ACHN (cell line): ENCODE results near the gene HDGFL3.
"Not testable (repeated sequence)": the region's sequence is repeated elsewhere in the genome, so short reads cannot be mapped to it uniquely, and the experiment has no call there.

ENCODE experiments used
- DNase-seq: peaks from one replicate; pipeline ENCODE4 v3.0.0-alpha.2; 2015
- in situ Hi-C: cut with HindIII; loops from 2 replicates; pipeline ENCODE4 v1.10.0; 2017; ENCODE audit warnings: low sequenced_read_pairs, low pct_ligation_motif_present, low pct_unique_long_range_greater_than_20kb

HDGFL3 gene

GRCh38 chr15:83110381-83110780, 97.2 kb downstream of the HDGFL3 start:
- no peak for DNase-seq
- in situ Hi-C loops = no loop called here

- in situ Hi-C loops = no loop called here
- no peak for DNase-seq
Measured at GRCh38 chr15:83109532-83109931, 98.1 kb downstream of the HDGFL3 start.

- no peak for DNase-seq
- in situ Hi-C loops = no loop called here
Measured at GRCh38 chr15:83108266-83109219, 99.1 kb downstream of the HDGFL3 start.

GRCh38 chr15:83107841-83108181, 99.8 kb downstream of the HDGFL3 start:
- no peak for DNase-seq
- in situ Hi-C loops = no loop called here

DNA sequence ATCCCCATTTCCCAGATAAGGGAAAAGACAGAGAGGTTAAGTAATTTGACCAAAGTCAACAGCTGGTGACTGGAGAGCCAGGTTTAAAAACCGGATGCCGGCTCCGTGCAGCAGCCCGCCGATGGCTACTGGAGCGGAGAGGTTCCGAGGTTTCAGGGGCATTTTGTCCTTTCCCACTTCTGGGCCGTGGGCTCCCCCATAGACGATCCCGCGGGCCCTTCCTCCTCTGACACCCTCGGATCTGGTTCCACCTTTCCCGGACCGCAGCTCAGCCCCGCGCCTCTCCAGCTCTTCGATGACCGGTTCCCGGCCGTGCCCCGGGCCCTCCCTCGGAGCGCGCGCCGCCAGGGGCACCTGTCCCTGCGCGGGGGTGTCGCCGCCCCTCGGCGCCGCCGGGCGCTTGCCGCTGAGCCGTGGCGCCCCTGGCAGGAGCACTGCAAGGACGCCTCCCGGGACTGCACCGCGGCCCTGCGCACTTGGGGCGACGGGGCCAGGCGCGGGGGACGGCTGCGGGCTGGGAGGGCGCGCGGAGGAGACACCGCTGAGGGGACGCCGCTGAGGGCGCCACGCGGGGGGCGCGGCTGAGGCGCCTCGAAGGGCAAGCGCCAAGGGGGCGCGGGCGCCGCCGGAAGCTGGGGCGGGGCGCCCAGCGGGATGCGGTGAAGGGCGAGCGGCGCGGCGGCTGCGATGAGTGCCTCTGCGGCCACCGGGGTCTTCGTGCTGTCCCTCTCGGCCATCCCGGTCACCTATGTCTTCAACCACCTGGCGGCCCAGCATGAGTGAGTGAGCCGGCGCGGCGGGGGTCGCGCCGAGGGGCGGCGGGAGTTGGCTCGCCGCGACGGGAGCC, 100.4 kb downstream of the HDGFL3 start, which contains the start of gene TM6SF1:
TM6SF1 (plus strand) TSS at position 652 of the 847 bp plus-strand sequence; CDS start at position 688, 36 bp downstream.
- DNase-seq = no peak
- in situ Hi-C loops = no loop called here

DNA sequence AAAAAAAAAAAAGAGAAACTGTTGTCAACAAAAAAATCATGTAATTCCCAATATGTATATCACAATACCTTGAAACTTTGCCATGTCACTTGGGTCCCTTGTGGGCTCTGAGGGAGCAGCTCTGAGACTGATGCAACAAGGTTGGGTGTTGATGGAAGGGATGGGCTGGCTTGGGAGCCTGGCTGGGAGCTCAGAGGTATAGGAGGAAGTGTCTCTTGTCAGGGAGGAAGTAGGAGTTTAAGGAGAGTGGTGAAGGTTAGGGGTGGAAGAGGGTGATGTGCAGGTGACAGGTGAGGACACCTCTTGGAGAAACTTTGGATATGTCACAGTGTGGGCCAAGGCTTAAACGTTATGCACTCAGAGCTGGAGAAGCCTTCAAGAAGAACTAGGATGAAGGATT, 102.2 kb downstream of the HDGFL3 start:
- in situ Hi-C loops = no loop called here
- no peak for DNase-seq

DNA sequence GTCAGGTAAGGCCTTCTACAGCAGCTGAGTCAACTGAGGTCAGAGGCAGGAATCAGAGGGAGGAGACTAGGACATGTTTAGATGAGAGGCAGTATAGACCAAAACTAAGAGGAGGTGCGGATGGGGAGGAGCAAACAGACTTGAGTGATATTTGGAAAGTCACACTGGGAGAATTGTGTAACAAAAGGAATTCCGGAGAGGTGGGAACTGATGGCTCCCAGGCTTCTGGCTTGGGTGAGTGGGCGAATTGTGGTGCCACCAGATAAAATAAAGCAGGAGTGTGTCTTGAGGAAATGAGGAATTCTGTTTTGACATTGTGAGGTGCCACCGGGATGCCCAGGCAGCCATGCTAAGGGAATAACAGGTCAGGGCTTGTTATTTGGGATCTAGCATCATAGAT, 103.5 kb downstream of the HDGFL3 start:
- in situ Hi-C loops = no loop called here
- no peak for DNase-seq

DNA sequence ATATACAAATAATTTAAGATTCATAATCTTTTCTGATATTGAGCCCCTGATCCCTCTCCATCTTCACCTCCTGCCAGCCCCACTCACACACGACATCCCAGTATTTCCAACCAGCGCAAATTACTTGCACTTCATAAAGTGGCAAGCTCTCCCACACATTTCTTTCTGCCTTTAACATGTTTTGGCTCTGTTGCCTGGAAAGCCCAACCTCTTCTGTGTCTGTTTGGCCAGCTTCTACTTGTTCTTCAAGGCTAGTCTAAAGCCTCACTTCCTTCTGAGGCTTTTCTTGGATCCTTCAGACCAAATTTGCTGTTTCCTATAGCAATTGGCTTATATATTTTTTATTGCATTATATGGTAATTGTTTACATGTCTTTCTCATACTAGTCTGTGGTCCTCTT, 105.3 kb downstream of the HDGFL3 start:
- no peak for DNase-seq
- in situ Hi-C loops = no loop called here

DNA sequence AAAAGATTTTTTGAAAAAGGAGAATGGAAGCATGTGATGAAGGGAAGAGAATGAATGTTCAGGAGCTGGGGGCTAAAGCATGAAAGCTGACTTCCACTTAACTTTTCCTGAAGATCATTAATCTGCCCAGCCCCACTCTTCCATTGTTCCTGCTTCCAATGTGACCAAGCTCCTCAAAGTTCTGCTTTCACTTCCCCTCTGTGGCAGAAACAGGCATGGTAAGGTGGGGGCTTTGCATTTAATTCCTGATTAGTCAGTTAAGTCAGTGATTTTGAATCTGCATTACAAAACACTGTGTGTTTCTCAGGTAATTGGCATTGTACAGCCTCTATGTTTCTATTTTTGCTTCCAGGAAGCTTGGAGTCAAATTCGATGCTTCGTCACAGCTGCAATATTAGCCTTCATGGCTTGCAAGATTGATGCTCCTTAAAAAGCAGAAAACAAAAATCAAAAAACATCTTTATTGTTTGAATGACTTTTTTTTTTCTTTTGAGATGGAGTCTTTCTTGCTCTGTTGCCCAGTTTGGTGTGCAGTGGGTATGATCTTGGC, 107.5 kb downstream of the HDGFL3 start:
- in situ Hi-C loops = no loop called here
- DNase-seq = no peak

DNA sequence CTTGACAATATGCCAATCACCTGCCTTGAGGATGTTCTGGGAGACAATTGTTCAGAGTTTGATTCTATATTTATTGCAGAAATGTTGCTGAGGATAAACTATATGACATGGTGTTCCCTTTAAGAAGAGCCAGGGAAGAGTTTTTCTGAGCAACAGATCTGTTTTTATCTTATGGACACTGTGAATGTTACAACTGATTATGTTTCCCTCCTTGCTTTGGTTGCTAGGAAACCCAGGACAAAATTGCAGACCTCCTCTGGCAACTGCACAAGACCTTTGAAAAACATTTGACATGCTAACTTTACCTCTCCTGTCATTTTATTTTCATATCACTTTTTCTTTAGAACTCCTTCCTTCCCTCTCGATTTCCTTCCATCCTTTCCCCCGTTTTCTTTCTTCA, 108.3 kb downstream of the HDGFL3 start:
- in situ Hi-C loops = no loop called here
- DNase-seq = no peak

- DNase-seq = no peak
- in situ Hi-C loops = no loop called here
Measured at GRCh38 chr15:83098079-83098478, 109.5 kb downstream of the HDGFL3 start.

GRCh38 chr15:83094583-83094982, 113.0 kb downstream of the HDGFL3 start:
- no peak for DNase-seq
- in situ Hi-C loops = no loop called here

- no peak for DNase-seq
- in situ Hi-C loops = no loop called here
Measured at GRCh38 chr15:83092309-83092976, 115.2 kb downstream of the HDGFL3 start.

GRCh38 chr15:83091965-83092308, 115.7 kb downstream of the HDGFL3 start:
- in situ Hi-C loops, DNase-seq: not testable (repeated sequence)

GRCh38 chr15:83090465-83090864, 117.2 kb downstream of the HDGFL3 start:
- in situ Hi-C loops = no loop called here
- DNase-seq = no peak

GRCh38 chr15:83088876-83089275, 118.7 kb downstream of the HDGFL3 start:
- DNase-seq = no peak
- in situ Hi-C loops = no loop called here

- in situ Hi-C loops = no loop called here
- no peak for DNase-seq
Measured at GRCh38 chr15:83087576-83087975, 120.0 kb downstream of the HDGFL3 start.

DNA sequence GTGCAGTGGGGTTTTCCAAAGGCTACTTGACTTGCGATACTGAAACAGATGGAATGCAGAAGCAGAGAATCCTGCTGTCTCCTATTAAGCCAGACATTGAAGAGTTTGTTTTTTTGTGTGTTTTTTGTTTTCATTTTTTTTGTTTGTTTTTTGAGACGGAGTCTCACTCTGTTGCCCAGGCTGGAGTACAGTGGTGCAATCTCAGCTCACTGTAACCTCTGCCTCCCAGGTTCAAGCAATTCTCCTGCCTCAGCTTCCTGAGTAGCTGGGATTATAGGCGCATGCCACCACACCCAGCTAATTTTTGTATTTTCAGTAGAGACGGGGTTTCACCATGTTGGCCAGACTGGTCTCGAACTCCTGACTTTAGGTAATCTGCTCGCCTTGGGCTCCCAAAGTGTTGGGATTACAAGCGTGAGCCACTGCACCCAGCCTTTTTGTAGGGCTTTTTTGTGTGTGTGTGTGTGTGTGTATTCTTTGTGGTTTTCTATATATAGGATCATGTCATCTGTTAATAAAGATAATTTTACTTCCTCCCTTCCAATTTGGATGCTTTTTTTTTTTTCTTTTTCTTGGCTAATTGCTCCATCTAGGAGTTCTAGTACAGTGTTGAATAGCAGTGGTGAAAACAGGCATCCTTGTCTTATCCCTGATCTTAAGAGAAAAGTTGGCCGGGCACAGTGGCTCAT, 121.6 kb downstream of the HDGFL3 start:
- DNase-seq, in situ Hi-C loops: not testable (repeated sequence)
